Psoas muscle (tissue), 8 donors: ENCODE data around the gene CFAP46. TPM values are rescaled to one million over a fixed set of nuclear protein-coding genes. Genes with fewer than 3 reads are reported as not detected.

ENCODE experiments used
- ATAC-seq, 4 donors: fragments of 200-7000 bp; cut with Tn5 transposase; one replicate each; pipeline ENCODE4 v1.9.1; 2020; ENCODE audit warnings: moderate library complexity in 3 of 4, mild to moderate bottlenecking in 2 of 4
- DNase-seq, 2 donors: peaks; one replicate each; pipeline ENCODE4 v3.0.0-alpha.2; 2020
- H3K27ac ChIP-seq: fragments of 200-600 bp; one replicate; pipeline ENCODE4 v1.8.0; 2022
- H3K27me3 ChIP-seq, 3 donors: fragments of 200-600 bp in 1 of 3; one replicate each; pipeline versions ENCODE4 v1.6.1 to v1.8.0; 2013 to 2022; ENCODE audit warnings: low read length in 2 of 3, mild to moderate bottlenecking in 2 of 3, moderate library complexity in 1 of 3; ENCODE audit not compliant: insufficient read depth in 3 of 3
- H3K36me3 ChIP-seq, 2 donors: fragments of 200-600 bp in 1 of 2; one replicate each; pipeline versions ENCODE4 v1.6.1 to v1.8.0; 2013 to 2022; ENCODE audit warnings: low read depth in 1 of 2, mild to moderate bottlenecking in 1 of 2, moderate library complexity in 1 of 2; ENCODE audit not compliant: insufficient read depth in 1 of 2
- H3K4me1 ChIP-seq: fragments of 200-600 bp; one replicate; pipeline ENCODE4 v1.8.0; 2022
- H3K4me3 ChIP-seq: fragments of 200-600 bp; one replicate; pipeline ENCODE4 v1.8.0; 2022; ENCODE audit warnings: mild to moderate bottlenecking
- H3K9me3 ChIP-seq: fragments of 200-600 bp; one replicate; pipeline ENCODE4 v1.8.0; 2022
- WGBS, 3 donors: extraction: QIAGEN DNeasy Blood & Tissue Kit; methylation state at CpG; one replicate each; pipeline versions ENCODE4 v1.1.6 to v1.1.7; 2013; 5-methylcytosine and 5-hydroxymethylcytosine counted together
- intact Hi-C, 2 donors: fragments of 100-400 bp; cut with DNase I; formaldehyde crosslinking; loops; one replicate each; pipeline versions ENCODE4 v1.11.0 to v1.14.2; 2022
- polyA plus RNA-seq, 3 donors: library from polyadenylated mRNA; stranded (reverse); fragments of 200-250 nt; gene quantifications; one replicate each; pipeline ENCODE4 v1.2.3, GENCODE V29; 2013
- total RNA-seq, 4 donors: library from RNA; stranded (reverse); fragmentation: NEBNext Ultra II Directional in 2 of 4; extraction: Animal tissue kit (Norgen Biotek cat#: 25700) in 2 of 4; gene quantifications; one replicate each; pipeline versions ENCODE4 v1.2.1 to v1.2.4, GENCODE V29; 2021 to 2023
- TF ChIP-seq, protein P1 (sequence below): fragments of 200-600 bp; IDR thresholded peaks from one replicate; pipeline ENCODE4 v1.8.0; 2022; ENCODE audit warnings: antibody characterized with exemption
- donor health status: healthy with polysubstance abuse.
- donor health status: DM: no; HTN: no; CAD: no; lungs with moderate emphysema.
- donor health status: Bipolar disorder and iron deficiency.
- donor health status: healthy.
- donor health status: DM: yes; HTN: yes; CAD: no.
- donor health status: DM: no; HTN: no; CAD: no.
- donor health status: DM: no; HTN: no; CAD: no.
- donor health status: DM: yes; HTN: yes; CAD: no.

Gene CFAP46
- total and polyA plus RNA-seq, 7 donors = 3.9 to 25.4 (median 13.8) TPM

DNA sequence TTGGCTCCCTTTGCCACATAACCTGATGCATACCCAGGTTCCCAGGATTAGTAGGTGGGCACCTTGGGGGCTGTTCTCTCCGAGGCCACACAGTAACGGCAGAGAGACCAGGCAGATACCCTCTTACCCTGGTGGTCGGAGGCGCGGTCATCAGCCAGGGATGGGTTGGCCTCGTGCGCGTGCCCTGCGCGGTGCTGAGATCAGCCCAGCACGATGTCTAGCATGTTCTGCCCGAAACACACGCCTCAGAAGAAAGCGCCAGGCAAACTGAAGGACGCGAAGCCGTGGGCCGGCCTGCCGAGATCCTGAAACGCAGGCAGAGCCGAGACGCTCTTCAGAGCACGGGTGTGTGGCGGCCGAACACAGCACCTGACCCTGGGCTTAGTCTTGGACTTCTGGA lies 34.7 kb upstream of the CFAP46 start:
- Histone ChIP-seq H3K9me3 (no peaks in the 10 kb centered on the region), H3K4me1 (no peaks in the 10 kb centered on the region), H3K27ac (no peak overlapping the region), H3K27me3 (peaks cover 0 to 52% (median 16%) of the 10 kb centered on the region in 3 donors), H3K36me3 (no peaks in the 10 kb centered on the region), H3K4me3 (no peak overlapping the region)
- ATAC-seq (no peak), DNase-seq (peak in 1 of 2 donors; percentile 27)
- TF ChIP-seq, protein P1, sequence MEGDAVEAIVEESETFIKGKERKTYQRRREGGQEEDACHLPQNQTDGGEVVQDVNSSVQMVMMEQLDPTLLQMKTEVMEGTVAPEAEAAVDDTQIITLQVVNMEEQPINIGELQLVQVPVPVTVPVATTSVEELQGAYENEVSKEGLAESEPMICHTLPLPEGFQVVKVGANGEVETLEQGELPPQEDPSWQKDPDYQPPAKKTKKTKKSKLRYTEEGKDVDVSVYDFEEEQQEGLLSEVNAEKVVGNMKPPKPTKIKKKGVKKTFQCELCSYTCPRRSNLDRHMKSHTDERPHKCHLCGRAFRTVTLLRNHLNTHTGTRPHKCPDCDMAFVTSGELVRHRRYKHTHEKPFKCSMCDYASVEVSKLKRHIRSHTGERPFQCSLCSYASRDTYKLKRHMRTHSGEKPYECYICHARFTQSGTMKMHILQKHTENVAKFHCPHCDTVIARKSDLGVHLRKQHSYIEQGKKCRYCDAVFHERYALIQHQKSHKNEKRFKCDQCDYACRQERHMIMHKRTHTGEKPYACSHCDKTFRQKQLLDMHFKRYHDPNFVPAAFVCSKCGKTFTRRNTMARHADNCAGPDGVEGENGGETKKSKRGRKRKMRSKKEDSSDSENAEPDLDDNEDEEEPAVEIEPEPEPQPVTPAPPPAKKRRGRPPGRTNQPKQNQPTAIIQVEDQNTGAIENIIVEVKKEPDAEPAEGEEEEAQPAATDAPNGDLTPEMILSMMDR = no peak
- intact Hi-C loops = no loop called here
- WGBS, 3 donors = 90 to 91% (median 90%) methylated on average over 25 of the region's 25 CpGs

GRCh38 chr10:132975831-132976682 lies 33.7 kb upstream of the CFAP46 start:
- WGBS, 3 donors = 67 to 69% (median 68%) methylated on average over 30 of the region's 30 CpGs
- ATAC-seq (no peak), DNase-seq (no peak)
- intact Hi-C loops = no loop called here
- Histone ChIP-seq H3K9me3 (no peaks in the 10 kb centered on the region), H3K36me3 (no peaks in the 10 kb centered on the region), H3K27me3 (peaks cover 0 to 54% (median 14%) of the 10 kb centered on the region in 3 donors), H3K27ac (no peak overlapping the region), H3K4me3 (no peak overlapping the region), H3K4me1 (no peaks in the 10 kb centered on the region)
- TF ChIP-seq, protein P1 = no peak

DNA sequence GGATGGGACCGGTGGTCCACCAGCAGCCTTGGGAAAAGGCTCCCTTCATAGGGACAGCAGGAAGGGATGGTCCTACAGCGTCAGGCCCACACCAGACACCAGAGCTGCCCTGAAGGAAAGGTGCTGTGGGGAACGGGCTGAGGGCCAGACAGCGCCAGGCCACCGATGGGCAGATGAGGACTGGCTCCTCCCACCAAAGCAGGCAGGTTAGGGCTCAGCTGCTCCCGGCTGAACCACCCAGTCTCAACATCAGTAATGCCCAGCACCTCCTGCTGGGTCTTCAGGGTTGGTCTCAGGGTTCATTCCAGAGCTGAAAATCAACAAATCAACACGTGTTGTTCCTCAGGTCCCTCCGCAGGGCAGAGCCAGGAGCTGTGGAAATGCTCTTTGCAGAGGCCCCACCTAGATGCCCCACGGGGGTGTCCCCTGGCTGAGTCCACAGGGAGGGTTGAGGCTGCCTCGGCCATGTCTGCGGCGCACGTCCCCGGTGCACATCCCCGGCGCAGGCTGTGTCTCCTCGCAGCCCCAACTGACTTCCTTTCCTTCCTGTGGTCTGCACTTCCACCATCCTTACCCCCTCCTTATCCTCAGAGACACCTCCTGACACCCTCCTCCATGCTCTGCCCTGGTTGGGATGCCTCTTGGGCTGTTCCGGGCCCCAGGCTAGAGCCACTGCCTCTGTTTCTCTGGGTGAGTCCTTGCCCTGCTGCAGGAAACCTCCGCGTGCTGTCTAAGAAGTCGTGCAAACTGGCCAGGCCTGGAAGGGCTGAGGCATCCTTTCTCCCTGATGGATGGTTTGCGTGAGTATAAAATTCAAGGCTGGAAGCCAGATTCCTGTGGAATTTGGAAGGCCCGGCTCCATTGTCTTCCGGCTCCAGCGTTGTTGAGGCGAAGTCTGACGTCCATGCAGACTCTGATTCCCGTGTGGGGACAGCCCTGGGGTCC lies 32.8 kb upstream of the CFAP46 start:
- no peak overlapping the region for H3K27ac ChIP-seq
- H3K27me3 ChIP-seq = peaks cover 0 to 53% (median 14%) of the 10 kb centered on the region in 3 donors
- no peak for ATAC-seq
- H3K36me3 ChIP-seq = no peaks in the 10 kb centered on the region
- DNase-seq = peak in 1 of 2 donors; percentile 28
- H3K9me3 ChIP-seq = no peaks in the 10 kb centered on the region
- no peaks in the 10 kb centered on the region for H3K4me1 ChIP-seq
- intact Hi-C loops = no loop called here
- 55 to 67% (median 60%) methylated on average over 27 to 28 of the region's 28 CpGs for WGBS, 3 donors
- TF ChIP-seq, protein P1 = no peak
- no peak overlapping the region for H3K4me3 ChIP-seq

DNA sequence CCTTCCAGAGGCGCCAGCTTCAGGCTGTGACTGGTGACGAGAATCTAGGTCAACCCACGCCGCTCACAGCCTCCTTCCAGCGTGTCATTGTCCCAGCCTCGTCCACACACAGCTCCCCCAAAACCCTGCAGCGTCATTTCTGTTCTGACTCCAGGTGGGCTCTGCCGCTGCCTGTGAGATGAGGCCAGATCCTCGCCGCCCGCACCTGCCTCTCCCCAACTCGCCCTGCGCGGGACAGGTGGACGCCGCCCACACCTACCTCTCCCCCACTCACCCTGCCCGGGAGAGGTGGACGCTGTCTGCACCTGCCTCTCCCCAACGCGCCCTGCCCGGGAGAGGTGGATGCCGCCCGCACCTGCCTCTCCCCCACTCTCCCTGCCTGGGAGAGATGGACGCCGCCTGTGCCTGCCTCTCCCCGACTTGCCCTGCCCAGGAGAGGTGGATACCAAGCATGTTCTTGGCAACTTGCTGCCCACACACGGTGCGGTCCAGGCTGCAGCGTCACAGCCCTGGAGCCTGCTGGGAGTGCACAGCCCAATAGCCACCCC lies 32.0 kb upstream of the CFAP46 start:
- H3K27me3 ChIP-seq = peaks cover 0 to 53% (median 14%) of the 10 kb centered on the region in 3 donors
- no peaks in the 10 kb centered on the region for H3K36me3 ChIP-seq
- H3K27ac ChIP-seq = no peak overlapping the region
- no peak overlapping the region for H3K4me3 ChIP-seq
- ATAC-seq = no peak
- TF ChIP-seq, protein P1 = no peak
- peaks cover 2% of the 10 kb centered on the region for H3K9me3 ChIP-seq
- WGBS, 3 donors = 83 to 85% (median 84%) methylated on average over 29 of the region's 29 CpGs
- peak in 1 of 2 donors; percentile 34 for DNase-seq
- no peaks in the 10 kb centered on the region for H3K4me1 ChIP-seq
- intact Hi-C loops = no loop called here
